Upper lobe of left lung (tissue), 6 donors: ENCODE data around the gene IFITM10. TPM values are rescaled to one million over a fixed set of nuclear protein-coding genes. Genes with fewer than 3 reads are reported as not detected.
A peak's percentile ranks its signal among the peaks of the same experiment; 100 is the strongest.

ENCODE experiments used
- ATAC-seq, 2 donors: fragments of 200-7000 bp; cut with Tn5 transposase; one replicate each; pipeline ENCODE4 v1.9.1; 2022; ENCODE audit warnings: mild to moderate bottlenecking in 2 of 2, moderate library complexity in 2 of 2; ENCODE audit not compliant: low FRiP score in 2 of 2
- DNase-seq, 2 donors: peaks; one replicate each; pipeline ENCODE4 v3.0.0-alpha.2; 2019 to 2020
- H3K27ac ChIP-seq, 4 donors: fragments of 200-600 bp; sonication (generic); one replicate each; pipeline ENCODE4 v1.5.1; 2016 to 2019
- H3K27me3 ChIP-seq, 4 donors: fragments of 200-600 bp; sonication (generic); one replicate each; pipeline ENCODE4 v1.5.1; 2017 to 2019
- H3K36me3 ChIP-seq, 4 donors: fragments of 200-600 bp; sonication (generic); one replicate each; pipeline ENCODE4 v1.5.1; 2016 to 2019
- H3K4me1 ChIP-seq, 4 donors: fragments of 200-600 bp; sonication (generic); one replicate each; pipeline ENCODE4 v1.5.1; 2018 to 2019
- H3K4me3 ChIP-seq, 4 donors: fragments of 200-600 bp; sonication (generic); one replicate each; pipeline ENCODE4 v1.5.1; 2017 to 2019; ENCODE audit warnings: mild to moderate bottlenecking in 2 of 4, moderate library complexity in 1 of 4
- H3K9me3 ChIP-seq, 4 donors: fragments of 200-600 bp; sonication (generic); one replicate each; pipeline ENCODE4 v1.5.1; 2018 to 2019
- CTCF ChIP-seq, 6 experiments: fragments of 450-650 bp in 4 of 6; fragments of 200-600 bp in 2 of 6; sonication (generic) in 2 of 6; IDR thresholded peaks; one replicate each; pipeline ENCODE4 v1.5.1; 2016 to 2019; ENCODE audit warnings: antibody characterized with exemption in 6 of 6
- EP300 ChIP-seq, 4 donors: sonication (generic); formaldehyde crosslinking; IDR thresholded peaks; one replicate each; pipeline ENCODE4 v1.5.1; 2017; ENCODE audit warnings: antibody characterized with exemption in 4 of 4, control low read depth in 2 of 4
- POLR2A ChIP-seq, 4 donors: fragments of 450-650 bp; IDR thresholded peaks; one replicate each; pipeline ENCODE4 v1.5.1; 2016 to 2017; ENCODE audit warnings: antibody characterized with exemption in 4 of 4, mild to moderate bottlenecking in 2 of 4
- POLR2AphosphoS5 ChIP-seq, 2 donors: sonication (generic); formaldehyde crosslinking; IDR thresholded peaks; one replicate each; pipeline ENCODE4 v1.5.1; 2017; ENCODE audit warnings: antibody characterized with exemption in 2 of 2
- WGBS, 2 donors: methylation state at CpG; one replicate each; pipeline ENCODE4 v1.1.5; 2017 to 2018; 5-methylcytosine and 5-hydroxymethylcytosine counted together
- total RNA-seq, 6 donors: library from RNA; depleted of rRNA in 4 of 6; stranded (reverse); fragments of >200 nt in 4 of 6; gene quantifications; one replicate each; pipeline versions ENCODE4 v1.1.0 to v1.2.1, GENCODE V29; 2016 to 2021
- donor health status: DM: no; HTN: no; CAD: no; lungs with moderate emphysema.
- donor health status: DM: no; HTN: yes; CAD: no; lungs with severe emphysema.

The IFITM10 gene
- total RNA-seq, 6 donors from 2014 or later: 8.7 to 28.3 (median 14.2) TPM

GRCh38 chr11:1763336-1763795 lies 13.0 kb upstream of the IFITM10 start:
- TF ChIP-seq POLR2A (IDR thresholded peaks at IDR 0.05): no peak
- TF ChIP-seq EP300 (IDR thresholded peaks at IDR 0.05): no peak
- no peak for TF ChIP-seq CTCF (IDR thresholded peaks at IDR 0.05)
- TF ChIP-seq POLR2AphosphoS5 (IDR thresholded peaks at IDR 0.05): no peak
- H3K4me1 ChIP-seq: peaks cover 33 to 58% (median 54%) of the 10 kb centered on the region in 4 donors
- peak in 1 of 2 donors; percentile 35 for DNase-seq
- peak overlapping the region; percentile 90 to 97 (median 93) for H3K27ac ChIP-seq
- ATAC-seq: no peak
- H3K27me3 ChIP-seq: no peaks in the 10 kb centered on the region
- H3K9me3 ChIP-seq: no peaks in the 10 kb centered on the region
- WGBS, 2 donors: 0% methylated on average over 13 of the region's 32 CpGs; no CpG with 5 or more reads in 1 of the 2 donors
- peaks cover 10 to 31% (median 28%) of the 10 kb centered on the region in 4 donors for H3K36me3 ChIP-seq
- H3K4me3 ChIP-seq: peak overlapping the region; percentile 84 to 99 (median 97)

GRCh38 chr11:1762537-1763302 lies 12.3 kb upstream of the IFITM10 start:
- peak; percentile 75 to 85 for DNase-seq
- Histone ChIP-seq H3K4me3 (peak overlapping the region; percentile 84 to 99 (median 97)), H3K36me3 (peaks cover 10 to 36% (median 34%) of the 10 kb centered on the region in 4 donors), H3K4me1 (peaks cover 33 to 65% (median 60%) of the 10 kb centered on the region in 4 donors), H3K9me3 (no peaks in the 10 kb centered on the region), H3K27me3 (no peaks in the 10 kb centered on the region), H3K27ac (peak overlapping the region; percentile 90 to 97 (median 93))
- ATAC-seq: peak in 1 of 2 donors; percentile 28
- 17 to 38% methylated on average over 4 to 14 of the region's 16 CpGs for WGBS, 2 donors
- TF ChIP-seq POLR2A (IDR thresholded peaks at IDR 0.05) (peak in 3 of 4 donors; percentile 32 to 69 (median 61)), POLR2AphosphoS5 (IDR thresholded peaks at IDR 0.05) (peak; percentile 54 to 68), CTCF (IDR thresholded peaks at IDR 0.05) (no peak), EP300 (IDR thresholded peaks at IDR 0.05) (peak in 1 of 4 donors; percentile 44)

- no peaks in the 10 kb centered on the region for H3K27me3 ChIP-seq
- peak overlapping the region; percentile 90 to 97 (median 93) for H3K27ac ChIP-seq
- DNase-seq (peak; percentile 21 to 43), ATAC-seq (no peak)
- 76 to 86% methylated on average over 5 to 12 of the region's 12 CpGs for WGBS, 2 donors
- H3K9me3 ChIP-seq: no peaks in the 10 kb centered on the region
- H3K36me3 ChIP-seq: peaks cover 15 to 43% (median 41%) of the 10 kb centered on the region in 4 donors
- peaks cover 37 to 72% (median 67%) of the 10 kb centered on the region in 4 donors for H3K4me1 ChIP-seq
- TF ChIP-seq POLR2AphosphoS5 (IDR thresholded peaks at IDR 0.05) (no peak), CTCF (IDR thresholded peaks at IDR 0.05) (no peak), EP300 (IDR thresholded peaks at IDR 0.05) (no peak), POLR2A (IDR thresholded peaks at IDR 0.05) (no peak)
- peak overlapping the region in 3 of 4 donors; percentile 96 to 99 (median 98) for H3K4me3 ChIP-seq
Observed at GRCh38 chr11:1761857-1762536, 11.6 kb upstream of the IFITM10 start.

- no peak for TF ChIP-seq CTCF (IDR thresholded peaks at IDR 0.05)
- TF ChIP-seq POLR2AphosphoS5 (IDR thresholded peaks at IDR 0.05): no peak
- TF ChIP-seq POLR2A (IDR thresholded peaks at IDR 0.05): no peak
- TF ChIP-seq EP300 (IDR thresholded peaks at IDR 0.05): no peak
- WGBS, 2 donors: 78 to 91% methylated on average over 11 to 28 of the region's 28 CpGs
- peak overlapping the region; percentile 90 to 97 (median 93) for H3K27ac ChIP-seq
- peak overlapping the region in 3 of 4 donors; percentile 96 to 99 (median 98) for H3K4me3 ChIP-seq
- H3K9me3 ChIP-seq: no peaks in the 10 kb centered on the region
- H3K27me3 ChIP-seq: no peaks in the 10 kb centered on the region
- H3K4me1 ChIP-seq: peaks cover 40 to 79% (median 74%) of the 10 kb centered on the region in 4 donors
- H3K36me3 ChIP-seq: peaks cover 15 to 50% (median 49%) of the 10 kb centered on the region in 4 donors
- ATAC-seq (no peak), DNase-seq (peak; percentile 21 to 64)
Observed at GRCh38 chr11:1761110-1761856, 10.9 kb upstream of the IFITM10 start.
